HepG2 (cell line): ENCODE results near the gene SLC25A33. TPM values are rescaled to one million over a fixed set of nuclear protein-coding genes. Genes with fewer than 3 reads are reported as not detected.

Experiments used
- ASH2L ChIP-seq: fragments of 300-600, 200-600 bp; sonication (generic); IDR thresholded peaks from 2 replicates; pipeline ENCODE4 v1.7.0; 2017; ENCODE audit warnings: low read depth, mild to moderate bottlenecking, moderate library complexity, mixed read lengths, low read length; ENCODE audit not compliant: insufficient read length
- CEBPG ChIP-seq: IDR thresholded peaks from 2 replicates; pipeline ENCODE4 v1.6.1; 2016
- ERF ChIP-seq: IDR thresholded peaks from 2 replicates; pipeline ENCODE4 v1.6.1; 2018; ENCODE audit warnings: missing biosample characterization, missing genetic modification reagents
- GATAD2A ChIP-seq: IDR thresholded peaks from 2 replicates; pipeline ENCODE4 v1.6.1; 2016
- NONO ChIP-seq, 2 experiments: fragments of 450-650 bp in 1 of 2; sonication (generic) in 1 of 2; formaldehyde crosslinking in 1 of 2; IDR thresholded peaks in 1 of 2; conservative IDR thresholded peaks in 1 of 2; 2 replicates each; pipeline versions ENCODE4 v1.6.1 to v1.8.0; 2017 to 2022; ENCODE audit warnings: mild to moderate bottlenecking in 1 of 2, missing genetic modification reagents in 1 of 2, moderate library complexity in 1 of 2
- SRY ChIP-seq: sonication (generic); formaldehyde crosslinking; IDR thresholded peaks from 2 replicates; pipeline ENCODE4 v1.8.0; 2022; ENCODE audit warnings: mild to moderate bottlenecking, missing genetic modification reagents
- ZNF879 ChIP-seq: sonication (generic); formaldehyde crosslinking; IDR thresholded peaks from 2 replicates; pipeline ENCODE4 v1.8.1; 2023; ENCODE audit warnings: missing genetic modification reagents
- polyA plus RNA-seq, 8 experiments: library from polyadenylated mRNA; depleted of rRNA in 3 of 8; stranded (reverse) in 7 of 8; unstranded in 1 of 8; fragments of >200 nt; fragmentation: Illumina TruSeq in 4 of 8; extraction: Trizol in 4 of 8; gene quantifications; 2 replicates each; pipeline versions ENCODE4 v1.2.1 to v1.2.3, GENCODE V29; 2011 to 2016; ENCODE audit warnings: low read depth in 4 of 8, missing spikeins in 1 of 8, mixed read lengths in 1 of 8; ENCODE audit not compliant: insufficient read depth in 1 of 8
- total RNA-seq, 5 experiments: library from RNA; depleted of rRNA; stranded (reverse); fragments of >200 nt; fragmentation: Illumina TruSeq; extraction: Trizol; gene quantifications; 2 replicates each; pipeline ENCODE4 v1.2.3, GENCODE V29; 2016; ENCODE audit warnings: low read depth in 1 of 5
- TF ChIP-seq, protein P1 (sequence below): IDR thresholded peaks from 2 replicates; pipeline ENCODE4 v1.6.1; 2016; ENCODE audit warnings: control low read depth
- TF ChIP-seq, protein P2 (sequence below): IDR thresholded peaks from 2 replicates; pipeline ENCODE4 v1.6.1; 2016; ENCODE audit warnings: missing genetic modification reagents, missing compliant biosample characterization
- TF ChIP-seq, protein P3 (sequence below): sonication (generic); formaldehyde crosslinking; IDR thresholded peaks from 2 replicates; pipeline ENCODE4 v1.5.1; 2020; ENCODE audit warnings: mild to moderate bottlenecking, missing genetic modification reagents, moderate library complexity
- TF ChIP-seq, protein P4 (sequence below): sonication (generic); formaldehyde crosslinking; IDR thresholded peaks from 2 replicates; pipeline ENCODE4 v1.4.0; 2020; ENCODE audit warnings: missing genetic modification reagents
- TF ChIP-seq, protein P5 (sequence below): sonication (generic); formaldehyde crosslinking; IDR thresholded peaks from 2 replicates; pipeline ENCODE4 v1.8.0; 2022; ENCODE audit warnings: mild to moderate bottlenecking, missing genetic modification reagents, moderate library complexity

The SLC25A33 gene
- total and polyA plus RNA-seq, 2 of the 13 experiments (the other 11 are each of a cell fraction or from before 2014, with no cell fraction given): 15.4 to 50.3 TPM

DNA sequence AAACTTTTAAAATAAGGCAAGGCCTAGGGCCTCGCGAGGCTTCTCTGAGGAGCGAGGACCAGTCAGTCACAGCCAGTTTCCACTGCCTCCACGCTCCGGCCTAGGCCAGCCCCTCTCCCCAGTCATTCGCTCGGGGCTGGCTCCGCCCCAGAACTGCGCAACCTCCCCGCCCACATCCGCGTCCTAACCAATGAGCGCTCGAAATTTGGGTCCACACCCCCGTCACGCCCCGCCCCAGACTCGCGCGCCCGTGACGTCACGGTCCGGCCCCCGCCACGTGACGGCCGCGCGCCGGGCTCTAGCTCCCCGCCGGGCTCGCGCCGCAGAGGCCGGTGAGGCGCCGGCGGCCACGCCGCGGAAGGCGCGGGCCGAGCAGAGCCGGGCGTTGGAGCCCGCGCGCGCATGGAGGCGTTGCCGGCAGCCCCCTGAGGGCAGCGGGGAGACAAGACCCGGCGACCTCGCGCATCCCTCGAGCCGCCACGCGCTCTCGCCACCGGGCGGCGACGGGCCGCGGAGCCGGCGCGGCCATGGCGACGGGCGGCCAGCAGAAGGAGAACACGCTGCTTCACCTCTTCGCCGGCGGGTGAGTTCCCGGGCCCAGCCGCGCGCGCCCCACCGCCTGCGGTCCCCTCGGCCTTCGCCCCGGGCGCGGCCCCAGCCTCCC lies at the start of gene SLC25A33 (continued):
- TF ChIP-seq, protein P1, sequence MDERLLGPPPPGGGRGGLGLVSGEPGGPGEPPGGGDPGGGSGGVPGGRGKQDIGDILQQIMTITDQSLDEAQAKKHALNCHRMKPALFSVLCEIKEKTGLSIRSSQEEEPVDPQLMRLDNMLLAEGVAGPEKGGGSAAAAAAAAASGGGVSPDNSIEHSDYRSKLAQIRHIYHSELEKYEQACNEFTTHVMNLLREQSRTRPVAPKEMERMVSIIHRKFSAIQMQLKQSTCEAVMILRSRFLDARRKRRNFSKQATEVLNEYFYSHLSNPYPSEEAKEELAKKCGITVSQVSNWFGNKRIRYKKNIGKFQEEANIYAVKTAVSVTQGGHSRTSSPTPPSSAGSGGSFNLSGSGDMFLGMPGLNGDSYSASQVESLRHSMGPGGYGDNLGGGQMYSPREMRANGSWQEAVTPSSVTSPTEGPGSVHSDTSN (CRISPR knock-in tag): 0 out of 2 replicates have a peak, but pooled peaks have one; percentile 9
- TF ChIP-seq SRY (CRISPR knock-in tag) (peak; percentile 60), ASH2L (peak; percentile 33), CEBPG (CRISPR knock-in tag) (peak; percentile 71), ZNF879 (CRISPR knock-in tag) (no peak), ERF (peak; percentile 83), NONO (IDR thresholded peaks at IDR 0.05) (no peak), NONO (CRISPR knock-in tag; conservative IDR thresholded peaks at IDR 0.05) (peak; percentile 65), GATAD2A (CRISPR knock-in tag) (0 out of 2 replicates have a peak, but pooled peaks have one; percentile 42)
- TF ChIP-seq, protein P2, sequence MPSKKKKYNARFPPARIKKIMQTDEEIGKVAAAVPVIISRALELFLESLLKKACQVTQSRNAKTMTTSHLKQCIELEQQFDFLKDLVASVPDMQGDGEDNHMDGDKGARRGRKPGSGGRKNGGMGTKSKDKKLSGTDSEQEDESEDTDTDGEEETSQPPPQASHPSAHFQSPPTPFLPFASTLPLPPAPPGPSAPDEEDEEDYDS (CRISPR knock-in tag): peak; percentile 87
- TF ChIP-seq, protein P3, sequence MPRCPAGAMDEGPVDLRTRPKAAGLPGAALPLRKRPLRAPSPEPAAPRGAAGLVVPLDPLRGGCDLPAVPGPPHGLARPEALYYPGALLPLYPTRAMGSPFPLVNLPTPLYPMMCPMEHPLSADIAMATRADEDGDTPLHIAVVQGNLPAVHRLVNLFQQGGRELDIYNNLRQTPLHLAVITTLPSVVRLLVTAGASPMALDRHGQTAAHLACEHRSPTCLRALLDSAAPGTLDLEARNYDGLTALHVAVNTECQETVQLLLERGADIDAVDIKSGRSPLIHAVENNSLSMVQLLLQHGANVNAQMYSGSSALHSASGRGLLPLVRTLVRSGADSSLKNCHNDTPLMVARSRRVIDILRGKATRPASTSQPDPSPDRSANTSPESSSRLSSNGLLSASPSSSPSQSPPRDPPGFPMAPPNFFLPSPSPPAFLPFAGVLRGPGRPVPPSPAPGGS: peak; percentile 8
- TF ChIP-seq, protein P4, sequence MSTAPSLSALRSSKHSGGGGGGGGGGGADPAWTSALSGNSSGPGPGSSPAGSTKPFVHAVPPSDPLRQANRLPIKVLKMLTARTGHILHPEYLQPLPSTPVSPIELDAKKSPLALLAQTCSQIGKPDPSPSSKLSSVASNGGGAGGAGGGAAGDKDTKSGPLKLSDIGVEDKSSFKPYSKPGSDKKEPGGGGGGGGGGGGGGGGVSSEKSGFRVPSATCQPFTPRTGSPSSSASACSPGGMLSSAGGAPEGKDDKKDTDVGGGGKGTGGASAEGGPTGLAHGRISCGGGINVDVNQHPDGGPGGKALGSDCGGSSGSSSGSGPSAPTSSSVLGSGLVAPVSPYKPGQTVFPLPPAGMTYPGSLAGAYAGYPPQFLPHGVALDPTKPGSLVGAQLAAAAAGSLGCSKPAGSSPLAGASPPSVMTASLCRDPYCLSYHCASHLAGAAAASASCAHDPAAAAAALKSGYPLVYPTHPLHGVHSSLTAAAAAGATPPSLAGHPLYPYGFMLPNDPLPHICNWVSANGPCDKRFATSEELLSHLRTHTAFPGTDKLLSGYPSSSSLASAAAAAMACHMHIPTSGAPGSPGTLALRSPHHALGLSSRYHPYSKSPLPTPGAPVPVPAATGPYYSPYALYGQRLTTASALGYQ (CRISPR knock-in tag): 0 out of 2 replicates have a peak, but pooled peaks have one; percentile 8
- TF ChIP-seq, protein P5, sequence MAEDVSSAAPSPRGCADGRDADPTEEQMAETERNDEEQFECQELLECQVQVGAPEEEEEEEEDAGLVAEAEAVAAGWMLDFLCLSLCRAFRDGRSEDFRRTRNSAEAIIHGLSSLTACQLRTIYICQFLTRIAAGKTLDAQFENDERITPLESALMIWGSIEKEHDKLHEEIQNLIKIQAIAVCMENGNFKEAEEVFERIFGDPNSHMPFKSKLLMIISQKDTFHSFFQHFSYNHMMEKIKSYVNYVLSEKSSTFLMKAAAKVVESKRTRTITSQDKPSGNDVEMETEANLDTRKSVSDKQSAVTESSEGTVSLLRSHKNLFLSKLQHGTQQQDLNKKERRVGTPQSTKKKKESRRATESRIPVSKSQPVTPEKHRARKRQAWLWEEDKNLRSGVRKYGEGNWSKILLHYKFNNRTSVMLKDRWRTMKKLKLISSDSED (CRISPR knock-in tag): no peak
